Ramos (cell line): ENCODE data around the gene KCNMA1.

ENCODE experiments used
- in situ Hi-C: fragments of 300-500 bp; cut with MboI; formaldehyde crosslinking; loops from one replicate; pipeline ENCODE4 v1.14.3; 2022; ENCODE audit warnings: low sequenced_read_pairs; ENCODE audit not compliant: unreplicated experiment

The KCNMA1 gene

DNA sequence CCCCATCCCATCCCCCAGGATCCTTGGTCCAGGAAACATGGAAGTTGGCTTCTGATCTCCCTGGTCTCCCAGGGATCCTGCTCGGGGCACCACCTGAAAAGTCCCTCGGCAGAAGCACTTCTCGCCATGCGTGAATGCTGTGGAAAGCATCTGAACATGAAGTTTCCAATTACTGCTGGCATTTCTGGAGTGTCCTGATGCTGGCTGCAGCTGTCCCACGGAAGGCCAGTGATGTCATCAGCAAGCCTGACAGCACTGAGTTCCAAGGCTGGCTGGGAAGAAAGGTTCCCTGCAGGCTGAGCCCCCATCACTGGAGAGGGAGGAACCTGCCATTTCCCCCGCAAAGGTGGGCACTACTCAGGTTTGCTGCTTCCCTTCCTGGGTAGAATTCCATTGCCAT is 71.4 kb downstream of the KCNMA1 start:
- in situ Hi-C loops: no loop called here

GRCh38 chr10:77565590-77566023 is 72.0 kb downstream of the KCNMA1 start:
- in situ Hi-C loops: no loop called here

- in situ Hi-C loops: no loop called here
Observed at GRCh38 chr10:77564731-77565589, 72.6 kb downstream of the KCNMA1 start.

GRCh38 chr10:77563638-77564270 is 73.9 kb downstream of the KCNMA1 start:
- in situ Hi-C loops: no loop called here

GRCh38 chr10:77562742-77563141 is 74.9 kb downstream of the KCNMA1 start:
- in situ Hi-C loops: no loop called here

- in situ Hi-C loops: no loop called here
Observed at GRCh38 chr10:77561991-77562390, 75.6 kb downstream of the KCNMA1 start.

- in situ Hi-C loops: no loop called here
Observed at GRCh38 chr10:77560471-77560870, 77.1 kb downstream of the KCNMA1 start.

GRCh38 chr10:77560052-77560451 is 77.6 kb downstream of the KCNMA1 start:
- in situ Hi-C loops: no loop called here

DNA sequence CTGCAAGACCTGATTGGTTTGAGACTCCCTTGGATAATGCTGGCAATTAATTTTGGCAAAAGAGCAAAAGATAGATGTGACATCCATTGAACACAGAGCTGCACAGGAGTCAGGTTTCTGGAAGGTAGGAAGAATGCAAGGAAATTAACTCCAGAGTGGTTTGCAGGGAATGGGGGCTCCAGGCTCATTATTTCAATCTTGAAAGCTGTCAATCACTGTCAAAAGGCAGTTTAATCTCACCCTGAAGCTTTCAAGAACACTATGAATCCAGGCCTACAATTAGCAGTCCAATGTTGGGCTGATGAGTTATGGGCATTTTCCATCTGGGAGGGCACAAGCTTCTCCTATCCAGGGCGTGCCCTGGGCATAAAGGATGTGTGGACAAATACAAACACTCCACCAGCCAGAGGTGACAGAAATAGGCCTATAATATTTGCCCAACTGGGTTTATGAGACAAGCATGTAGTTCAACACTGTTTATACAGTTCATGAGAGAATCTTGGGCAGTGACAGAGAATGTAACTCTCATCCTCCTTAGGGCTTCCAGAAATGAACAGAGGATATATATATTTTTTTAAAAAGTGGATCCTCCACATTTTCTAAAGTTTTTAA is 80.5 kb downstream of the KCNMA1 start:
- in situ Hi-C loops: no loop called here

DNA sequence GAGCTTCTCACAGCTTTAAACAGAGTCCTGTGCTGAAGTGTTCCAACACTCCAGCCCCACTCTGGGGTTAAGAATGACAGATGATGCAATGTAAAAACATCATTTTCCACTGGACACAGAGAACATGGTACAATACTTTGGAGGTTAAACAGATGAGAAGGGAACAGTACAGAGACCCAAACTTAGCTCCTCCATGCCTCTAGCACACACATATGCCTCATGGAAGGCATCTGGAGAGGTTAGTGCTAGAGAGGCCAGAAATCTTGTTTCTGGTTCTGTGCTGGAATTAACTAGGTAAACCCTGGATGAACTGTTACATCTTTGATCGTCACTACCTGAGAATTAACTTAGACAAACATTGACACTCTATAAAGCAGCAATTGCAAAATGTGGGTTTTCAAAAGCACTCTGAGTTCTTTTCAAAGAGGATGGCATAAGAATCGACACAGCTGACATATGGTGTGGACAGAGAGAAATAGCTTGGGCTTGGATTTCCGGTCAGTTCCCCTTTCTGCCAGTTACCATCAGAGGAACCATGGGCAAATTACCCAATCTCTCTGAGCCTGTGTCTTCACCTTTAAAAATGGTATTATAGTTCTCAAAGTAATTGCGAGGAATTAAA is 81.9 kb downstream of the KCNMA1 start:
- in situ Hi-C loops: no loop called here

DNA sequence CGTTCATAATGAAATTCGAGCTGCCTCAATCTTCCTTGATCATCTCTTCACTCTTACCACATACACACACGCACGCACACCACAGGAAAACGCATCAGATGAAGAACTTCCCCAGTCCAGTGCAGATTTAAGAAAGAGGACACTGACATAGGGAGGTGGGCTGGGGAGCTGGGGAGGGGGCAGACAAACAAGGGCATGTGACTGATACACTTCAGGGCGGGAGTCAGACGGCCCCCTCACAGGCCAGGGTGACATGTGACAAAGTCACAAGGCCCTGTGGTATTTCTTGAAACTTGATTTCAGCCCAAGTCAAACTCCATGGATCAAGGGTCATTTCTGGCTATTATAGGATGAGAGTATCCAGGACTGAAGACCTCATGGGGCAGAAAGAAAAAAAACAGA is 82.6 kb downstream of the KCNMA1 start:
- in situ Hi-C loops: no loop called here

DNA sequence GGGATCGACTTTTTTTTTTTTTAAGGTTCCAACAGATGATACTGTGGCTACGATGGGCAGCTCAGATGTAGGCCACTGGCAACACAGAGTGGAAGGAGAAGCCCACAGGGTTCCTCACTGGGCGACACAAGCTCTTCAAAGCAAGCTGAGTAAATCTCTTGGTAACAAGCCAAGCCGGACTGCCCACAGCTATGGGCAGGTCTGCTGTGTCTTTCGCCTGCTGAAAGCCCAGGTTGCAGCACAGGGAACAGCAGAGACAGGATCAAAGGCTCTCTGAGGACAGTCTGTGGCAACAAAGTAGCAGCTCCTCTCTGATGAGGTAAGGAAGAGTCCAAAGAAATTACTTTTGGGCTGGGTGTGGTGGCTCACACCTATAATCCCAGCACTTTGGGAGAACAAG is 83.6 kb downstream of the KCNMA1 start:
- in situ Hi-C loops: no loop called here

DNA sequence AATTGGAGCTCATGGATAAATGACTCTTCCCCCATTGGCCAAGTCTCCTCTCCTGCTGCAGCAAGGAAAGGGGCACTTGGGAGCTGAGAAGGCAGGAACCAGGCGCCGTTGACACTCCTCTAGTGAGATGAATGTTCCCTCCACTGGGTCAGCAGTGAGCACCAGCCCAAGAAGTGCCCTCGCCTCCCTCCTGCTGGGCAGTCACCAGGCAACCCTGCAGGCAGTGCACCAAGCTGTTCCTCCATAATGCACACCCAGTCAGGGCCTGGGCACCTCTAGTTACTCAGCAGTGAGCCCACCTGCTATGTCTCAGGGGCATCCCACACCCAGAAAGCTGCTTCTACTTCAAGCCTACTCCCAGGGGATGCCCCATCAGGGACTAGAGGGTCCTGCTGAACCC is 84.3 kb downstream of the KCNMA1 start:
- in situ Hi-C loops: no loop called here

DNA sequence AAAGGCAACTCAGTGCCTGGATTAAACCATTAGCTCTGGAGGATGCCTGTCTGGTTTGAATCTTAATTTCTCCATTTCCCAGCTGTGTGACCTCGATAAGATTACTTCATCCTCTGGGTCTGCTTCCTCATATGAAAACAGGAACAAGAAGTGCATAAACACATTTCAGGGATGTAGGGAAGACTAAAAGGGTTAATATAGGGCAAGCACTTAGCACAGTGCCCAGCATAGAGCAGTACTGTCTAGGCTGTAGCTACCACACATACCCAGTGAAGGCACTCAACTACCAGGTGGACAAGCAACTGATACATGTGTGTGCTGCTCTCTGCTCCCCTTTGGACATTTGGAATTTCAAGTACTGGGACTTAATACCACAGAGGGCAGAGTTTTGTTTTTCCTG is 85.4 kb downstream of the KCNMA1 start:
- in situ Hi-C loops: no loop called here

DNA sequence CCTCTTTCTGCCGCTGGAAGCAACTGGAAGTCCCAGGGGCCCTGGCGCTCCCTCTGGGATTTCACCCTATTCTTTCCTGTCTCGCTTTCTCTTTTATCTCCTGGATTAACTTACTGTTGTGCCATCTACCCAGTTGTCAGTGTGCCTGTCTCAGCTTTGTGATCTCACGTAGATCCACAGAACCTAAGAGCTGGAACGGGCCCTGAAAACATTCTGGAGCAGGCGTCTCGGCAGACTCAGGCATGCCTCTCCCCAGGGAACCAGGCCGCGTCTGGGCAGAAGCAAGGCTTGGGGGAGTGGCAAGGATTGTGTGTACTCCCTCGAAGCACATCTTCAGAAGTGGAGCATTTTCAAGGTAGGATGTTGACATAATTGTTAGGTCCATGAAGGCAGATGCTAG is 87.2 kb downstream of the KCNMA1 start:
- in situ Hi-C loops: no loop called here

GRCh38 chr10:77548671-77549070 is 88.9 kb downstream of the KCNMA1 start:
- in situ Hi-C loops: no loop called here

DNA sequence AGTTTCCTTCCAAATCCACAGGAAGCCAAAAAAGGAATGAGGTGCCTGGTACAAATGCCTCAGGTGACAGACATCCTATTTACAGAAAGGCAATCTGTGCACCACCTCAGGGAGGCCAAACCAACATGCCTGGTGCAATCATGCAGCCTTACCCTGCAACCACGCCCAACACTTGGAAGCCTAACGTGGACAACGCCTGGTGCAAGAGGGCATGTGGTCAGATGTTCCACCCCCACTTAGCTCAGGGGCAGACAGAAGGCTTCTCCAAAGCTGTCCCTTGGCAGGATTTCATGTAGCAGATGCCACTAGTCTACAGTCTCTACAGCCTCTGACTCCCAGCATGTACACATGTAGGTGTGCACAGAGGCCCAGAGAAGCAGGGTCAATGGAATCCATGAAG is 89.5 kb downstream of the KCNMA1 start:
- in situ Hi-C loops: no loop called here

DNA sequence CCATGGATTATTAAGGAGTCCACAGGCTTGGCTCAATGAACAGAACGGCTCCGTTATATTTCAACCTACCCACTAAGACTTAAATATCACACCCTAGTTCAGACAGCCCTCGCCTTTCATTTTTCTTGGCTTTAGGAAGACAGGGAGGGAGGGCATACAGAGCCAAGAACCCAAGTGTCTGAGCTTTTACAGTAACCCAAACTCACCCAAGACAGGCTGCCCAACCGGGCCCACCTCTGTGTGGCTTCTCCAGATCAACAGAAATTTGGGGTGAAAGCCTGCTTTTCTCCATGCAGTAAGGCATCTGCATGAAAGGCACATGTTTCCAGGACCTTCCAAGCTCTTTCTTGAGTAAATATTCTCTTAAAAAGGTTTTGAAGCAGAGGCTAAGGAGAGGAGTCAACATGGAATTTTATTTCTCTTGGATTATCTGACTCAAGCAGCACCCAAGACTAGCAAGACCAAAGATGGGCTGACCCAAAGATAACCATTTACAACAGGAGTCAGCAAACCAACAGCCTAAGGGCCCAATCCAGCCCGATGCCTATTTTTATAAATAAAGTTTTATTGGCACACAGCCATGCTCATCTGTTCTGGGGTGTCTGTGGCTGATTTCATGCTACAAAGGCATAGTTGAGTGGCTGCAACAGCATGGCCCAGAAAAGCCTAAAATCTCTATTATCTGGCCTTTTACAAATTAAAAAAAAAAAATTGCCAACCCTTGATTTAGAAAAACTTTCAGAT is 90.1 kb downstream of the KCNMA1 start:
- in situ Hi-C loops: no loop called here

- in situ Hi-C loops: no loop called here
Observed at GRCh38 chr10:77546042-77546441, 91.6 kb downstream of the KCNMA1 start.

GRCh38 chr10:77545585-77545984 is 92.0 kb downstream of the KCNMA1 start:
- in situ Hi-C loops: no loop called here
